Ramos (cell line): ENCODE data around the gene SH2D6.
"Not testable (repeated sequence)": the region's sequence is repeated elsewhere in the genome, so short reads cannot be mapped to it uniquely, and the experiment has no call there.

Experiments used
- in situ Hi-C: fragments of 300-500 bp; cut with MboI; formaldehyde crosslinking; loops from one replicate; pipeline ENCODE4 v1.14.3; 2022; ENCODE audit warnings: low sequenced_read_pairs; ENCODE audit not compliant: unreplicated experiment

SH2D6 gene

DNA sequence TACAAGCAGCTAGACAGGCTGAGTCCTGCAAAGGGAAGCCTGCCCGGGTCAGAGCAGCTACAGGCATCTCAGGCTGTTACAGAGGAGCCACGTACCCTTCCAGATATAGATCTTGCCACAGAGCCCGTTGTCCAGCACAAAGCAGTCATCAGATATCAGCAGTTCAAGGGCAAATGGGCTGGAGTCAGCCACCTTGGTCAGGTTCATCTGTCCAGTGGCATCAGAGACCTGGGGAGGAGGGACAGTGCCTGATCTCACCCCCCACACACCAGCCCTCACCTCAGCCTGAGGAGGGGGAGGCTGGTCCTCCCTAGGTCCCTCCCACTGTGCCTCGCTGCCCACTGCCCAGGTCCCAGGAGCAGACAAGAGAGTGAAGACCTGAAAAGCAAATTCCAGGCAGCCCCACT is 20.6 kb upstream of the SH2D6 start:
- in situ Hi-C loops = no loop called here

DNA sequence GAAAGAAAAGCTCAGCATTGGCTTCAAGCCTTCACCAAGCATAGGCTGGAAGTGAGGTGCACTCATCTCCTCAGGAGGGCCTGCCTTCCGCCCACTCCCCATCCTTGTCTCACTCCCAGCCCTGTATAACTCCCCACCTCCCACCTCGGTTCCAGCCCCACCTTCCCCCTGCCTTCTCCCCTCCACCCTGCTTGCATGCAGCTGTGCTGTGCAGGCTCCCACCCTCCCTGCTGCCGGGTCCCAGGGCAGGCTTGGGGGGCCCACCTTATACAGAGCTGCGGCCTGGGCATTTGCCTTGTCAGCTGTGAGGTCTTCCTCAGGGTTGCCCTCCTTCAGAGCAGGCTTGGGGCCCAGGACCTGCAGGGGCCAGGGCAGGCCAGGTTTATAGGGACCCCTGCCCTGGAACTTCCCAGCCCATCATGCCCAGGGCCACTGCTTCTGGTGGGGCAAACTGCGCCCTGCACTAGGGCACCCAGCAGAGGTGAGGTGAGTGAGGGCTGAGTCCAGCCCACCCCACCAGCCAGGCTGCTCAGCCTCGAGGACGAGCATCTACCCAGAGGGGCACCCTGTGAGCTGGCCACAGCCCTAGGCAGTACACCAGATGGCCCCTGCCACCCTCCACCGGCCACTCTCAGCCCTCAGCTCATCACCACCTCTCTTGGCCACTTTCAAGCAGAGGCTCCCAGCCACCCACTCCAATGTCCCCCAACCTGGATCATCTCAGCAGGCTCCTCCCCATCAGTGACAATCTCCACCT is 19.9 kb upstream of the SH2D6 start:
- in situ Hi-C loops = no loop called here

DNA sequence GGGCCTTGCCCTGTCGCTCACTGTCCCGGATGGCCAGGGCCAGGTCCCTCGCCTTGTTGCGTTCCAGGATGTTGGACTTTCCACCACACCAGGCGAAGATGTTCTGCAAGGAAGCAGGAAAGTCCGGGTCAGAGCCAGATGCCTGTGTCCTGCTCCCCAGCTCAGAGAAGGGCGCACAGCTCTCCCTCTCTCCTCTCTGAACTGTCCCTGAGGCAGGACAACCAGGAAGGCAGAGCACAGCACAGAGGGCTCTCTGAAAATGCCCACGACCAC is 19.4 kb upstream of the SH2D6 start:
- in situ Hi-C loops = no loop called here

DNA sequence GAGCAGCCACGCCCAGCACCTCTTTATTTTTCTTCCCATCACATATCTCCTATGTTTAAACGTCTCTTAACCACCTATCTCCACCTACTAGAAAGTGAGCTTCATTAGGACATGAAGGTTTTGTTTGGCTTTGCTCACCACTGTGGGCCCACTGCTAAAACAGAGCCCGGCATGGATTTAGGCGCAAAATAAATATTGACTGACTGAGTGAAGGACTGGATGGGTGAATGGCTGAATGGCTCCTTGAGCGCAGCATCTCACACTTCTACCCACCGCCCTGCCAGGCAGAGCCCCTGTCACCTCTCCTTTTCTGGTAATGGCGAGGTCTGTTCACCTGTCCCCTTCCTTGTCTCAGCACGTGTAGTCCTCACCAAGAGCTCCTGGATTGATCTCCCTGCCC is 18.5 kb upstream of the SH2D6 start:
- in situ Hi-C loops = no loop called here

DNA sequence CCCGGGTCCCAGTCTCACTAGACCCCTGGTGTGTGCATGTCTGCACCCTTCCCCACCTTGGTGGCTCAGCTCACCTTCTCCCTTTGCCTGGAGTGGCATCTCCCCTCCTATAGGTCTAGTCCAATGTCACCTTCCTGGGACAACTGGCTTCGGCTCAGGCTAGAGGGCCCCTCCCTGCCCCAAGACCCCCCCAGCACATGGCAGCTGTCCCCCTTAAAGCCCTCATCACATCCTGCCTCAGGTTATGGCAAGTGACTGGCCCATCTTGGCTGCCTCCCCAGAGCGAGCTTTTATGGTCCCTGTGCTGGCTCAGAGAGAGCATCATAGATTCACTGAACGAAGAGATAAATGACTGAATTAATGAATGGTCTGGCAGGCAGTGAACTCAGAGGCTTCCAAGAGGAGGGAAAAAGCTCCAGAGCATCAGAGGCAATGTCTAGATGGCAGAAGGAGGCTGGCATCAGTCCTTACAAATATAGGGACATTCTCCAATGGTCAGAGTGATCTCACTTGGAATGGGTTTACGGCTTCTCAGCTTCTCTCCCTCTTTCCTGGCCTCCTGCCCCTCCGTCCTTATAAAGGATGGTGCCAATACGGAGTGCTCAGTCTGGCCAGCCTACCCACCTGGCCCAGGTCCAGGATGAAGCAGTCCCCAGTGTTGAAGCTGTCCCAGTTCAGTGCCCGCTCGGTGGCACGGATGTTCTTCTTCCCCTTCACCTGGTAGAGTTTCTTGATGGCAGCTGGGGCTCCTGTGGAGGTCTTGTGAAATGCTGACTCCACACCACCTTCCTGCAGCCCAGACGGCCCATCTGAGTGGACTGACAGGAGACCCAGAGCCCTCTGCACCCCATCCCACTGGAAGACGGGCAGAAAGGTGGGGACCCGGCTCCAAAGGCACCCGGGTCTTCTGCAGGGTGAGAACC is 17.7 kb upstream of the SH2D6 start:
- in situ Hi-C loops = no loop called here

DNA sequence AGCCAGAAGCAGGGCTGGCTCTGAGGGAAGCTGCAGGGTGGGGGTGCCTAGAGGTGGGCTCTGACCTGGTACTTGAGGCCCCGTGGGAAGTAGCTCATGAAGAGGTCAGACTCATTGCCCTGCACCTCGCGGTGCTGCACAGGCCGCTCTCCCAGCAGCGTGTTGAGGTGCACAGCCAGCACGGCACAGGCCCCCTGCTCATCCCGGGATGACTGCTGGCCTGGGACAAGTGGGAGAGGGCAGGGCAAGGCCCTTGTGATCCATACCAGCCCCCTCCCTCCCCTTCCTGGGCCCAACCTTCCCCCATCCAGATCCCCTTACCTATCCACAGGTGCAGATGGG is 17.1 kb upstream of the SH2D6 start:
- in situ Hi-C loops = no loop called here

DNA sequence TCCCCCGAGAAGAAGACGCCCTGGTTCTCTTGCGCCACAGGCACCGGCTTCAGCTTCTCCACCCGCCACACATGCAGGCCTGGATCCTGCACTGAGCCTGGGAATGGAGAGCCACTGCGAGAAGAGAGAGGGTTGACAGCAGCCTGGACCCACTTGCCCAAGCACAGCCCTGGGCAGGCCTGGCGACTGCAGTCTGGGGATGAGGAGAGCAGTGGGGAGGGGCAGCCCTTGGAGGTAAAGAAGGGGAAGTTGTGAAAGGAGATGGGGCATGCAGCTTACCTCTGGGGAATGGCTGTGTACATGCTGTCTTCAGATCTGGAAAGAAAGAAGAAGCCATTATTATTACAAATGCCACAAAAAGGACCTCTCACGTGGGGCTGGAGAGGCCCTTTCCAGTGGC is 16.7 kb upstream of the SH2D6 start:
- in situ Hi-C loops = no loop called here

DNA sequence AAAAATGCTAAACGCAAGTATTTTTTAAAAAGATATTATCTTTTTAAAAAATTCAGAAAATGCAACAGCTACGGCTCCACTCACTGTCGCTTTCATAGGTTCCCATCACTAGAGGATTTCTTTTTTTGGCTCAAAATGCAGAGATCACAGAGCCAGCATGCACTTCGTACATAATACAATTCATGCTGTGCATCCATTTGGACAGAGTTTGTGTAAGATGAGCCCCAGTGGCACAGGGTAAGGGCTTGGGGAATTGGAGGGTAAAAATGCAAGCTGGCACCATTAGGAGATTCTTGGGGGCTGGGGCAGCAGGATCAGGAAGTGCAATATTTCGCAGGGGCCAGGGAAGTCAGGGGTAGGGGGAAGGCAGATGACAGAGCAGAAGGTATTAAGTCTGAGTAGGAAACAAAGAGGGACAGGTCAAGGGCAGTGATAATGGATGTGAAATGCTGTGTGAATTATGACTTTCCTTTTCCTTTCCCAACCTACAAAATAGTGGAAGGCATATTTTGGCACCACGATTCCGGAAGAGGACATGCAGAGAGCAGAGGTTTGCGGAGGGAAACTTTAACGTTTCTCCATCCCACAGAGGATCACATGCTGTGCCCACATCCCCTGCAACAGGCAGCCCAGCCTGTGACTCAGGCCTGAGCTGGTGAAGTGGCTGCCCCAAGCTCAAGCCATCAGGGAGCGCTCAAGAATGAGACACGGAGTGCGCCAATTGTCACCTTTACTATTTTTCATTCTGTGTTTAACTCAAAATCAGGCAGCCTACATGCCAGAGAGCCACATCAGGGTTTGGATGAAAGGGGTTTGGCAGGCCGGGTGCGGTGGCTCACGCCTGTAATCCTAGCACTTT is 13.1 kb upstream of the SH2D6 start:
- in situ Hi-C loops = no loop called here

DNA sequence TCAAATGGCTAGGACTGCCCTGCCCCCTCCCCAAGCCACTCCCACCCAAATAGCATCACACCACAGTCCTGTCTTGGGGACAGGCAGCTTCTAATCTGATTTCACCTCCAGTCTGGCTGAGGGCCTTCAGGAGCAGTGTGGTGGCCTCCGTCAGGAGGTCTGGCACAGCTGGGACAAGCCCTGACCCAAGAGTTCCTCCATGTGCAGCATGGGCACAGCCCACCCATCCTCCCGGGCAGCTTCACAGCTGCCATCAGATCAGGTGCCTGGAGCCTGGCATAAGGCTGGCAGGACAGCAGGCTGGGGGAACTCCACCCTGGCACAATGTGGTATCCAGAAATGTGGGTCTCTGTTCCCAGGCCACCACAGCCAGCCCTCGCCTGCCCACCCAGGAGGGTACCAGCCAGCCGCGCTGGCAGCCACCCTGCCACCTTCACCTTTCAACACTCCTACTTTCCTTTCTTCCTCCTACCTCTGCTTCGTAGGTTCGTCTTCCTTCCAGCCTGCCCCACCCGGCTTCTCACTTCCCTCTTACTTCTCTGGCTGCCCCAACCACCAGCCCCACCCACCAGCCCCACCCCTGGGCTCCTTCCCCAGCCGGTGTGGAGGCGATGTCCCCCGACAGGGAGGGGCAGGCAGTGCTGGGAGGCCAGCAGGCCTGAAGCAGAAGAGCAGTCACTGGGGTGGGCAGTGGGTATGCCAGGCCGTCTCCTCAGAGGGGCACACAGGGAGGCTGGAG is 8.5 kb upstream of the SH2D6 start, which contains the start of gene CAPG:
CAPG (minus strand) TSS at position 522 of the 739 bp plus-strand sequence. CDS start 8,221 bp downstream, outside the sequence.
- in situ Hi-C loops = no loop called here

DNA sequence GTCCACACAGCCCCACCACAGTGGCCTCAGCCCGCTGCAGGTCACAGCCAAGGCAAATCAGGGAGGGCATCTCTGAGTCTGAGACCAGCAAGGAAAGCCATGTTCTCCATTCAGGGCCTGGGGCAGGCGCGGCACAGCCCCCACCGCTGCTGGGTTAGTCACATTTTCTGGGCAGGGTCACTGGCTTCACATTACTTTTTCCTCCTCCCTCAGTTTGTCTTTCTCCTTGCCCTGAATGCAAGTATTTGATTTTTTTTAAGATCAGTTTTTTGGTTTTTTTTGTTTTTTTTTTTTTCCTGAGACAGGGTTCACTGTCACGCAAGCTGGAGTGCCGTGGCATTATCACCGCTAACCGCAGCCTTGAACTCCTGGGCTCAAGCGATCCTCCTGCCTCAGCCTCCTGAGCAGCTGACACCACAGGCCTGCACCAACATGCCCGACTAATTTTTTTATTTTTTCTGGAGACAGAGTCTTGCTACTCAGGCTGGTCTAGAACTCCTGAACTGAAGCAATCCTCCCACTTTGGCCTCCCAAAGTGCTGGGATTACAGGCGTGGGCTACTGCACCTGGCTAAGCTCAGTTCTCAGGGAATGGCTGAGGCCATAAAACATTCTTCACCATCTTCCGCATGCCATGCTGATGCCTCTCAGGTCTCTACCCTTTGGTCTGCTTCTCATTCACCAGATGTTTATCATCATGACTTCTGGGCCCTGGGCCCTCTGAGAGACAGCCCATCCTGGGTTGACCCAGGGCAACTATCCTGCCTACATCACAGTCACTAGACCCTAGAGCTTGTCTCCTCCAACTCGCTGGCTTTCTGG is 7.7 kb upstream of the SH2D6 start:
- in situ Hi-C loops = no loop called here

DNA sequence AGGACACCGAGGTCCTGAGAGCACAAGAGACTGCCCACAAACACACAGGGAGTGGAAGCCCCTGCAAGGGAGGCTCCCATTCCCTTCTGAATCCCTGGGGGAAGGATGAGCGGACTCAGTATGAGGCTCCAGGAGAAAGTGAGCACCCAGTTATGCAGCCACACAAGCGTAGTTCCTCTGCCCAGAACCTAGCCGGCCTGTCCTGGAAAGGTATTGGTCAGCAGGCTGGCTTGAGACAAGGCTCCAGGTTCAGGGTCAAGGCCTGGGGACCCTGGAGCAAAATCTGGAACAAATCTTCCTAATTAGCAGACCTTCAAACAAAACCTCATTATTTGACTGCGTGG is 7.1 kb upstream of the SH2D6 start:
- in situ Hi-C loops = no loop called here

DNA sequence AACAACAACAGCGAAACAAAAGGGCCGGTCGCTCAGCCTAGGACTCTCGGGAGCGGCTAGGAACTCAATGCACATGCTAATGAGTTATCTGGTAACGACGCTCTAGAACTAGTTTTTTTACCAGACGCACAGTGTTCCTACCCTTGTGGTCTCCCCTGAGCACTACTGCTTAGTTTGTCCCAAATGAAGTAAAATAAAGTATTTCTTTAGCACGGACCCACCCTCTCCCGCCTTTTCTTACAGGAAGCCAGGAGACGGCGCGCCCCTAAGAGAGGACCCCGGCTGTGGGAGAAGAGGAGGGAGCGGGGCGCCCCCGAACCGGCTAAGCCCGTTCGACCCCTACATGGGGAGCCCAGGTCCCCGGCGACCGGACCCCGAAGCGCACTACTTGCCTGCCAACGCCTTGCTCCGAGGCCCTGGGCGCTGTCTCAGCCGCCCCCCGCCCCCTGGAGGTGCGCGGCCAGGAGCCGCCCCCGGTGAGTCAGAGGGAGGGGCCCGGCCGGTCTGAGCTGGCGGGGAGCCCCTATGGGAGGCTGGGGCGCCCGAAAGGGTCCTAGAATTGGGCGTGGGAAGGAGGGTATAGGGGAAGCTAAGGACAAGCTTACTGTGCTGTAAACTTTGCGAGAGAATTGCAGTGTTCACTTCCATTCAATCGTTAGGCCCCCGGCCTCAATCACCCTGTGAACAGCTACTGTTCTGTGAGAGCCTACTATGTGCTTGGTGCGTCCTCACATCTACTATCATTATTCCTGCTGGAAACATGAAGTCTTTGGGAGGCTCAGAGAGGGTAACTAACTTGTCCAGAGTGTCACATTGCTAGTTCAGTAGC is 4.7 kb upstream of the SH2D6 start:
- in situ Hi-C loops = no loop called here

DNA sequence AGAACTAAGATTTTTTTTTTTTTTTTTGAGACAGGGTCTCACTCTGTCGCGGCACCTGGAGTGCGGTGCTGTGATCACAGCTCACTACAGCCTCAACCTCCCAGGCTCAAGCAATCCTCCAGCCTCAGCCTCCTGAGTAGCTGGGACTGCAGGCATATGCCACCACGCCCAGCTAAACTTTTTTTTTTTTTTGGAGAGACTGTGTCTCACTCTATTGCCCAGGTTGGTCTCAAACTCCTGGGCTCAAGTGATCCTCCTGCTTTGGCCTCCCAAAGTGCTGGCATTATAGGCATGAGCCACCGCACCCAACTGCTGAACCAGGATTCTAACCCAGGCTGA is 4.1 kb upstream of the SH2D6 start:
- in situ Hi-C loops = not testable (repeated sequence)

DNA sequence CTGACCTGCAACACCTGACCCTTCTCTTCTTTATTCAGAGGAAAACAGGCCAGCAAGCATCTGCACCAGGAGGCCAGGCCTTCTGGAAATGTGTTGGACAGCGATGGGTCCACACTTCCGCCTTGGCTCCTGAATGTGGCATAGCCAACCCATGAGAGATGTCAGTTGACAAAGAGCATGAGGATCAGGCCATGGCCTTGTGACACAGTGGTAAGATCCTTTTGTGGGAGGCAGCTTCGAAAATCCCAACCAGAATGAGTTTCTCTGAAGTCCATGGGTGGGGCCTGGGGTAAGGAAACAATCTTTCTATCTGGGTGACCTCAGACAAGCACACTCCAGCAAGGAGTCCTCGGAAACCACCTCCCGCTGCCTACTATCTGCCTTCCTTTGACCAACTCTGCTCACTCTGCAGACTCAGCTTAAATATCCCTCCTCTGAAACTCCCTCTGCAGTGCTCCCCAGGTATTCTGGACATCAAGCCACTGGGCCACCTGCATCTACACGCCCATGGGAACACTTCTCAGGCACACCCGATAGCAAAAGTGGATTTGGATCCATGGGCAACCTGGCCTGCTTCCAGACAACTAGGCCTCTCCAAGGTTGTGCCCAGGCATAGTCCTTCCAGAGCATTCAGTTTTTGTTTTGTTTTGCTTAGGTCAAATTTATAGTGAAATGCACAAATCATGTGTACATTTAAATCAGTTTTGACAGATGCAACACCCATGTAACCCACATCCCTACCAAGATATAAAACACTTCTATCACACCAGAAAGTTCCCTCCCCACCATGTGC is 3.6 kb upstream of the SH2D6 start:
- in situ Hi-C loops = no loop called here

DNA sequence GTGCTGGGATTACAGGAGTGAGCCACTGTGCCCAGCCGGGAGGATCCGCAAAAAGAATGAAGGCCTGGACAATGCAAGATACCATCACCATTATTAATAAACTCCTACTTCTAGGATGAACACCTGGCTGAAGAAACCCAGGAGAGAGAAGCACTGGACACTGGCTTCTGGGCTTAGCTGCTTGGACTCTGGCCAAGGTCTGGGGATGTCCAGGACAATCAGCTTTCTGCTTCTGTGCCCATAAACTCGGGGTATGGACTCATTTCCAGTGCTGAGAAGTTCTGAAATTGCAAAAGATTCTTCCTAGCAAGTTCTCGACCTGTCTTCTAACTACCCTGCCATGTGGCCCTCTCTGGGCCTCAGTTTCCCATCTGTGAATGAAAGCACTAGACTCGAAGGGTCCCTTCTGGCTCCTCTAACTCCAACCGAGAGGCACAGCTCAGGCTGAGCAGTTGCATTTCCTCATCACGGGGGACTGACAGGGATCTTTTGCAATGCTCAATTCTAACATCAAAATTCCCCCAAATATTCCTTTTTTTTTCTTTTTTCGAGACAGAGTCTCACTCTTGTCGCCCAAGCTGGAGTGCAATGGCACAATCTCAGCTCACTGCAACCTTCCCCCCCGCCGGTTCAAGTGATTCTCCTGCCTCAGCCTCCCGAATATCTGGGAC is 2.4 kb upstream of the SH2D6 start:
- in situ Hi-C loops = no loop called here

DNA sequence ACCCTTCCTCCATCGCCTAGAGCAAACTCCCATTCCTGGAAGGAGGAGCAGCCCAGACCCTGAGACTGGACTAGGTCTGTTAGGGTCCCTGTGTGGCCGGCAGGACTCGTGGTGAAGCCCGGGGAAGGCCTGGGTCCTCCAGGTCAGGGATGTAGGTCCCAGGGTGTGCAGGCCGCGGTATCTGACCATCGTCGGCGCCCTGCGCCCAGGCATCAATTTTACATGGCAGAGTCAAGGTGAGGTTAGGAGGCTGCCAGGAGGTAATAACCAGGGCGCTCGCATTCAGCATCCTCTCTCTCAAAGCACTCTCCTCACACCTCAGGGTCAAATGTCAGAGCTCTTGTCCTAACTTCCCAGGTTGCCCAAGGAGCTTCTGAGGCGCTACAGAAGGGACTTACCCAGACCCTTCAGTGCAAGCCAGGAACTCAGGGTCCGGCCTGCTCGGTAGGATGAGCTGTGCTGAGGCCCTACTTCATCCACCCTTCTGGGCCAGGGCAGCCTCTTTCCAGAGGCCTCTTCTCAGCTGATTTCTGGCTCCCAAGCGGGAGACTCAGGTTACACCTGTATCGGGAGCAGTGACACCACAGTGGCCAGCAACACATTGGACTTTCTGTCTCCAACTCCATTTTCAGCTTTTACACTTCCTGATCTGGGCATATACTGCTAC is 628 bp downstream of the SH2D6 start:
- in situ Hi-C loops = no loop called here
